B cell (primary cell): Measurements from ENCODE around the gene EXOC4. TPM values are rescaled to one million over a fixed set of nuclear protein-coding genes. Genes with fewer than 3 reads are reported as not detected.

Experiments
- ATAC-seq: fragments of 200-7000 bp; cut with Tn5 transposase; one replicate; pipeline ENCODE4 v1.10.0; 2021; ENCODE audit warnings: low read depth, mild to moderate bottlenecking, moderate number of reproducible peaks, moderate library complexity
- CTCF ChIA-PET: fragments of 350-600 bp; sonication (Branson Sonifier 250); formaldehyde crosslinking; loops from one replicate; lab custom pipeline; 2021; ENCODE audit warnings: antibody characterized with exemption, inconsistent platforms; lab: Charles Lee
- POLR2A ChIA-PET: fragments of 350-600 bp; sonication (Branson Sonifier 250); formaldehyde crosslinking; loops from one replicate; lab custom pipeline; 2021; ENCODE audit warnings: antibody characterized with exemption; lab: Charles Lee
- DNase-seq: peaks from one replicate; pipeline ENCODE4 v3.0.0; 2013
- H2AFZ ChIP-seq: 2 replicates; pipeline ENCODE4 v1.6.1; 2012; ENCODE audit warnings: mild to moderate bottlenecking, low read depth, low read length; ENCODE audit not compliant: insufficient read depth, poor library complexity, severe bottlenecking
- H3K27ac ChIP-seq, 2 donors: 1 replicate in 1 of 2; 2 replicates in 1 of 2; pipeline ENCODE4 v1.5.1; 2012 to 2013; ENCODE audit warnings: low read length in 2 of 2, mild to moderate bottlenecking in 2 of 2, moderate library complexity in 1 of 2
- H3K27me3 ChIP-seq, 4 experiments: fragments of 200-600 bp in 1 of 4; sonication (generic) in 1 of 4; replicated peaks in 1 of 4; 1 replicate in 2 of 4; 2 replicates in 2 of 4; pipeline versions ENCODE4 v1.6.1 to v1.7.0; 2013 to 2016; ENCODE audit warnings: low read length in 3 of 4, mild to moderate bottlenecking in 2 of 4, mixed read lengths in 1 of 4, moderate library complexity in 1 of 4; ENCODE audit not compliant: insufficient read depth in 4 of 4, control insufficient read depth in 3 of 4; ENCODE audit errors: control extremely low read depth in 1 of 4
- H3K36me3 ChIP-seq, 2 experiments: replicated peaks in 1 of 2; 1 replicate in 1 of 2; 2 replicates in 1 of 2; pipeline versions ENCODE4 v1.6.1 to v1.7.1; 2013; ENCODE audit warnings: low read length in 1 of 2; ENCODE audit not compliant: insufficient read depth in 2 of 2, control insufficient read depth in 1 of 2; ENCODE audit errors: control extremely low read depth in 1 of 2, extremely low read depth in 1 of 2
- H3K4me1 ChIP-seq, 2 donors: fragments of 200-600 bp in 1 of 2; sonication (generic) in 1 of 2; 1 replicate in 1 of 2; 2 replicates in 1 of 2; pipeline versions ENCODE4 v1.5.1 to v1.6.1; 2013 to 2017; ENCODE audit warnings: low read length in 2 of 2; ENCODE audit not compliant: control insufficient read depth in 2 of 2, insufficient read depth in 2 of 2
- H3K4me2 ChIP-seq: replicated peaks from 2 replicates; pipeline ENCODE3; 2012; ENCODE audit warnings: mild to moderate bottlenecking, low read depth, low read length; ENCODE audit not compliant: poor library complexity, severe bottlenecking
- H3K4me3 ChIP-seq, 5 experiments: fragments of 200-600 bp in 1 of 5; sonication (generic) in 1 of 5; 1 replicate in 3 of 5; 2 replicates in 2 of 5; pipeline versions ENCODE4 v1.5.1 to v1.7.0; 2011 to 2016; ENCODE audit warnings: low read length in 4 of 5, mild to moderate bottlenecking in 4 of 5, low read depth in 2 of 5, control low read depth in 1 of 5, moderate library complexity in 1 of 5; ENCODE audit not compliant: insufficient read depth in 1 of 5; ENCODE audit errors: control extremely low read depth in 1 of 5, extremely low read depth in 1 of 5
- H3K79me2 ChIP-seq: fragments of 200-600 bp; sonication (generic); one replicate; pipeline ENCODE4 v1.6.0; 2016; ENCODE audit warnings: low read length; ENCODE audit not compliant: control insufficient read depth, insufficient read depth
- H3K9ac ChIP-seq: fragments of 200-600 bp; sonication (generic); 2 replicates; pipeline ENCODE4 v1.6.1; 2017; ENCODE audit warnings: mild to moderate bottlenecking, low read length, moderate library complexity
- H3K9me3 ChIP-seq, 3 donors: one replicate each; pipeline versions ENCODE4 v1.6.1 to v1.7.1; 2013; ENCODE audit warnings: low read length in 2 of 3; ENCODE audit not compliant: control insufficient read depth in 2 of 3, insufficient read depth in 1 of 3; ENCODE audit errors: control extremely low read depth in 1 of 3
- H4K20me1 ChIP-seq: 2 replicates; pipeline ENCODE4 v1.6.0; 2012; ENCODE audit warnings: mild to moderate bottlenecking, low read length; ENCODE audit not compliant: insufficient read depth, control insufficient read depth, poor library complexity, severe bottlenecking
- H3K27ac Mint-ChIP-seq: one replicate; pipeline ENCODE4 v1.8.0; 2021; ENCODE audit warnings: mixed read lengths
- H3K27me3 Mint-ChIP-seq: one replicate; pipeline ENCODE4 v1.8.0; 2021; ENCODE audit warnings: mixed read lengths
- H3K4me1 Mint-ChIP-seq: one replicate; pipeline ENCODE4 v1.8.0; 2021; ENCODE audit warnings: mixed read lengths
- H3K4me3 Mint-ChIP-seq: one replicate; pipeline ENCODE4 v1.8.0; 2021; ENCODE audit warnings: mixed read lengths
- H3K9me3 Mint-ChIP-seq: one replicate; pipeline ENCODE4 v1.8.0; 2022; ENCODE audit warnings: mixed read lengths; ENCODE audit not compliant: insufficient read depth
- EZH2 ChIP-seq: IDR thresholded peaks from 2 replicates; pipeline ENCODE4 v1.6.1; 2012; ENCODE audit warnings: borderline replicate concordance, low read depth, mild to moderate bottlenecking, moderate library complexity, low read length; ENCODE audit not compliant: insufficient read depth, poor library complexity, severe bottlenecking
- WGBS: methylation state at CpG from one replicate; pipeline ENCODE4 v1.1.5; 2013; ENCODE audit warnings: missing lambda C conversion rate; ENCODE audit not compliant: insufficient coverage; 5-methylcytosine and 5-hydroxymethylcytosine counted together
- intact Hi-C: fragments of 100-400 bp; cut with micrococcal nuclease; formaldehyde crosslinking; loops from one replicate; pipeline ENCODE4 v1.10.0; 2022
- polyA plus RNA-seq: library from polyadenylated mRNA; depleted of rRNA; stranded (reverse); fragments of >200 nt; gene quantifications from 2 replicates; pipeline ENCODE4 v1.2.3, GENCODE V29; 2012
- total RNA-seq, 2 donors: library from RNA; stranded (reverse); fragments of 120-200 nt in 1 of 2; gene quantifications; 1 replicate in 1 of 2; 2 replicates in 1 of 2; pipeline versions ENCODE4 v1.2.3 to v1.2.4, GENCODE V29; 2013 to 2022
- TF ChIP-seq, protein P1 (sequence below): fragments of 200-600 bp; IDR thresholded peaks from one replicate; pipeline ENCODE4 v1.8.0; 2022; ENCODE audit warnings: antibody characterized with exemption, mild to moderate bottlenecking

Gene EXOC4
- total and polyA plus RNA-seq, 2 donors (not counting 1 experiment from before 2014, with no cell fraction given), result 16.7 to 135 TPM

DNA sequence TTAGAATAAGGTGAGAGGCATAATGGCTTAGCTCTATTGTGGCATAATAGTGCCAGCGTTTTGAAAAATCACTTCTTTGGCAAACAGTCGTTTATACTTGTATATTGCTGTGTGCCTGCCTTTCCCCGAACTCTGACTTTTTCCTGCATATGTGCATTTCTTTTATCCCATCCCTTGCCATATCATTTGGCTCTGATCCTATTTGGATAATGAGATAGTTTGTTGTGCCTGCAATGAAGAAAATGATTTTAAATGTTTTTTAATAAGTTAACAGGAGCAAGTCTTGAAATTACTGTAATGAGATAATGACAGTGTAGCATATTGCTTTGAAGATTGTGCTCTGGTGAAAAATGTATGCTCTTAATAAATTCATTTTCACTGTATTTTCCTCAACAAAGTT is 586.2 kb downstream of the EXOC4 start:
- no peaks in the 10 kb centered on the region for H3K9me3 Mint-ChIP-seq

DNA sequence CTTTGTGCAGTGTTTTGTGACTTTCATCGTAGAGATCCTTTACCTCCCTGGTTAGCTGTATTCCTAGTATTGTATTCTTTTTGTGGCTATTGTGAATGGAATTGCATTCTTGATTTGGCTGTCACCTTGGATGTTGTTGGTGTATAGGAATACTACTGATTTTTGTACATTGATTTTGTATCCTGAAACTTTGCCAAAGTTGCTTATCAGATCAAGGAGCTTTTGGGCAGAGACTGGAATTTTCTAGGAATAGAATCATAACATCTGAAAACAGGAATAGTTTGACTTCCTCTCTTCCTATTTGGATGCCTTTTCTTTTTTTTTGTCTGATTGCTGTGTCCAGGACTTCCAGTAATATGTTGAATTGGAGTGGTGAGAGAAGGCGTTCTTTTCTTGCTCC is 590.5 kb downstream of the EXOC4 start:
- H3K79me2 ChIP-seq, result no peaks in the 10 kb centered on the region
- H4K20me1 ChIP-seq, result no peaks in the 10 kb centered on the region
- no peak for DNase-seq
- H3K4me3 Mint-ChIP-seq, result no peak overlapping the region
- no peak overlapping the region for H3K27ac ChIP-seq
- peaks cover 0 to 2% of the 10 kb centered on the region in 2 experiments for H3K36me3 ChIP-seq
- H2AFZ ChIP-seq, result no peak overlapping the region
- H3K4me2 ChIP-seq, result no peak overlapping the region
- no peak for TF ChIP-seq EZH2
- TF ChIP-seq, protein P1, sequence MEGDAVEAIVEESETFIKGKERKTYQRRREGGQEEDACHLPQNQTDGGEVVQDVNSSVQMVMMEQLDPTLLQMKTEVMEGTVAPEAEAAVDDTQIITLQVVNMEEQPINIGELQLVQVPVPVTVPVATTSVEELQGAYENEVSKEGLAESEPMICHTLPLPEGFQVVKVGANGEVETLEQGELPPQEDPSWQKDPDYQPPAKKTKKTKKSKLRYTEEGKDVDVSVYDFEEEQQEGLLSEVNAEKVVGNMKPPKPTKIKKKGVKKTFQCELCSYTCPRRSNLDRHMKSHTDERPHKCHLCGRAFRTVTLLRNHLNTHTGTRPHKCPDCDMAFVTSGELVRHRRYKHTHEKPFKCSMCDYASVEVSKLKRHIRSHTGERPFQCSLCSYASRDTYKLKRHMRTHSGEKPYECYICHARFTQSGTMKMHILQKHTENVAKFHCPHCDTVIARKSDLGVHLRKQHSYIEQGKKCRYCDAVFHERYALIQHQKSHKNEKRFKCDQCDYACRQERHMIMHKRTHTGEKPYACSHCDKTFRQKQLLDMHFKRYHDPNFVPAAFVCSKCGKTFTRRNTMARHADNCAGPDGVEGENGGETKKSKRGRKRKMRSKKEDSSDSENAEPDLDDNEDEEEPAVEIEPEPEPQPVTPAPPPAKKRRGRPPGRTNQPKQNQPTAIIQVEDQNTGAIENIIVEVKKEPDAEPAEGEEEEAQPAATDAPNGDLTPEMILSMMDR, result no peak
- H3K27me3 ChIP-seq, result no peaks in the 10 kb centered on the region
- no peaks in the 10 kb centered on the region for H3K9me3 Mint-ChIP-seq
- H3K27ac Mint-ChIP-seq, result no peak overlapping the region
- no peaks in the 10 kb centered on the region for H3K9me3 ChIP-seq
- no peaks in the 10 kb centered on the region for H3K4me1 ChIP-seq
- ATAC-seq, result no peak
- intact Hi-C loops, result no loop called here
- no peaks in the 10 kb centered on the region for H3K27me3 Mint-ChIP-seq
- 93% methylated on average over 2 of the region's 2 CpGs for WGBS
- H3K4me3 ChIP-seq, result no peak overlapping the region
- ChIA-PET CTCF (no interaction called here), POLR2A (no interaction called here)
- no peak overlapping the region for H3K9ac ChIP-seq
- H3K4me1 Mint-ChIP-seq, result peaks cover 9% of the 10 kb centered on the region

More for the DNA sequence above, 586.2 kb downstream of the EXOC4 start:
- no peaks in the 10 kb centered on the region for H3K27me3 Mint-ChIP-seq
- CTCF ChIA-PET, result no interaction called here
- H3K9me3 ChIP-seq, result no peaks in the 10 kb centered on the region
- intact Hi-C loops, result no loop called here
- H3K4me3 ChIP-seq, result no peak overlapping the region
- H3K9ac ChIP-seq, result no peak overlapping the region
- POLR2A ChIA-PET, result no interaction called here
- TF ChIP-seq, protein P1, result no peak
- TF ChIP-seq EZH2, result no peak
- H3K27ac Mint-ChIP-seq, result no peak overlapping the region
- no peak for ATAC-seq
- no peak overlapping the region for H3K4me3 Mint-ChIP-seq
- no peak overlapping the region for H3K27ac ChIP-seq
- no peak for DNase-seq
- H3K4me2 ChIP-seq, result no peak overlapping the region
- H2AFZ ChIP-seq, result no peak overlapping the region
- no peaks in the 10 kb centered on the region for H3K27me3 ChIP-seq
- no peaks in the 10 kb centered on the region for H3K79me2 ChIP-seq
- peaks cover 2% of the 10 kb centered on the region for H3K4me1 Mint-ChIP-seq
- no CpG with 5 or more reads among the region's 3 CpGs for WGBS
- H4K20me1 ChIP-seq, result no peaks in the 10 kb centered on the region
- peaks cover 0 to 2% of the 10 kb centered on the region in 2 experiments for H3K36me3 ChIP-seq
- no peaks in the 10 kb centered on the region for H3K4me1 ChIP-seq
